Fibroblast of lung (primary cell): ENCODE measurements around the gene EFHD1.

Experiments used
- CTCF ChIP-seq, 2 donors: IDR thresholded peaks in 1 of 2; conservative IDR thresholded peaks in 1 of 2; 1 replicate in 1 of 2; 2 replicates in 1 of 2; pipeline ENCODE4 v1.5.1; 2011 to 2012; ENCODE audit warnings: low read length in 2 of 2, control low read depth in 1 of 2, inconsistent platforms in 1 of 2, low read depth in 1 of 2, mild to moderate bottlenecking in 1 of 2
- EZH2 ChIP-seq: IDR thresholded peaks from 2 replicates; pipeline ENCODE4 v1.5.1; 2012; ENCODE audit warnings: low read length, control low read depth, mild to moderate bottlenecking; ENCODE audit errors: missing control alignments

GRCh38 chr2:232672588-232672987 is 39.2 kb downstream of the EFHD1 start:
- TF ChIP-seq CTCF (conservative IDR thresholded peaks at IDR 0.05 in 1 of 2, IDR thresholded peaks at IDR 0.05 in 1 of 2; ENCODE audit: low read depth in 1 of 2, low read length in 2 of 2) (no peak), EZH2 (no peak)
